ENCODE results near the gene NFIB.

DNA sequence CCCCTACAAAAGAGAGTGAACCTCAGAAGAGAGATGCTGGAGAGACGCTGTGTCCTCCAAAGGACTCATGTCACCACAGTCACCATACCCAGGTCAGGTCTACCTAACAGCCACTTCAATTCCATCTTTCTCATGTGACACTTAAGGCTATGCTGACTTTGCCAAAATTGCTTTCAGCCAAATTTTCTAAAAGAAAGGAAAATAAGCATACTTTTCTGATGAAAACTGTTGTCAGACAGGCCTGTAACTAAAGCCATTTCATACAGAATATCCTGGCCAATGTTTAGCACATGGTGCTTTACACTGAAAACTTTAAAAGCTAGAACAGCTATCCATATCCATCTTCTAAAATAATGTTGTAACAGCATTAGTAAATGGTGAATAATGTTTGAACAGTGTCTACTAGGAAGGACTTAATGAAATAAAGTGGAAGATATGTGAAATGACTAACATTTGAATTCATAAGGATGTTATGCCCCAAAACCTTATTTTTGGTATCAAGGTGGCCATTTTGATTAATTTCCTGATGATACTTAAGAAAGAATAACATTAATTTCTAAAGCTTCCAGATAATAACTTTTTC, 97.2 kb downstream of the NFIB start:
- TF ChIP-seq, protein P1, sequence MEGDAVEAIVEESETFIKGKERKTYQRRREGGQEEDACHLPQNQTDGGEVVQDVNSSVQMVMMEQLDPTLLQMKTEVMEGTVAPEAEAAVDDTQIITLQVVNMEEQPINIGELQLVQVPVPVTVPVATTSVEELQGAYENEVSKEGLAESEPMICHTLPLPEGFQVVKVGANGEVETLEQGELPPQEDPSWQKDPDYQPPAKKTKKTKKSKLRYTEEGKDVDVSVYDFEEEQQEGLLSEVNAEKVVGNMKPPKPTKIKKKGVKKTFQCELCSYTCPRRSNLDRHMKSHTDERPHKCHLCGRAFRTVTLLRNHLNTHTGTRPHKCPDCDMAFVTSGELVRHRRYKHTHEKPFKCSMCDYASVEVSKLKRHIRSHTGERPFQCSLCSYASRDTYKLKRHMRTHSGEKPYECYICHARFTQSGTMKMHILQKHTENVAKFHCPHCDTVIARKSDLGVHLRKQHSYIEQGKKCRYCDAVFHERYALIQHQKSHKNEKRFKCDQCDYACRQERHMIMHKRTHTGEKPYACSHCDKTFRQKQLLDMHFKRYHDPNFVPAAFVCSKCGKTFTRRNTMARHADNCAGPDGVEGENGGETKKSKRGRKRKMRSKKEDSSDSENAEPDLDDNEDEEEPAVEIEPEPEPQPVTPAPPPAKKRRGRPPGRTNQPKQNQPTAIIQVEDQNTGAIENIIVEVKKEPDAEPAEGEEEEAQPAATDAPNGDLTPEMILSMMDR (optimal IDR thresholded peaks at IDR 0.05 in 1 of 3, IDR thresholded peaks at IDR 0.05 in 1 of 3, conservative IDR thresholded peaks at IDR 0.05 in 1 of 3; ENCODE audit: extremely low read depth in 1 of 3, insufficient read depth in 2 of 3, low read length in 3 of 3), result no peak
- no peak for TF ChIP-seq EZH2 (IDR thresholded peaks at IDR 0.05; ENCODE audit: low read length)

Measured in keratinocyte (primary cell).